GM12878 (cell line): ENCODE measurements around the gene VSIG10. TPM values are rescaled to one million over a fixed set of nuclear protein-coding genes. Genes with fewer than 3 reads are reported as not detected.
A peak's percentile ranks its signal among the peaks of the same experiment; 100 is the strongest.

Experiments
- ATAC-seq: fragments of 200-7000 bp; cut with Tn5 transposase; 3 replicates; pipeline ENCODE4 v1.9.1; 2020; ENCODE audit warnings: mild to moderate bottlenecking, moderate library complexity
- BruUV-seq: library from RNA; stranded (reverse); fragments of 400-500 nt; replicated peaks from 2 replicates; lab custom pipeline; 2021; lab: Mats Ljungman, UMichigan
- CTCF ChIA-PET: fragments of 300-600 bp; sonication (Branson Sonifier 250); formaldehyde crosslinking; extraction: SDS; loops from one replicate; lab custom pipeline; 2021; ENCODE audit warnings: inconsistent platforms; lab: Yijun Ruan, JAX
- POLR2A ChIA-PET: fragments of 350-600 bp; formaldehyde crosslinking; extraction: SDS; loops from one replicate; lab custom pipeline; 2021; ENCODE audit warnings: inconsistent platforms; lab: Charles Lee
- RAD21 ChIA-PET: fragments of 300-600 bp; sonication (Branson Sonifier 250); formaldehyde crosslinking; loops from one replicate; lab custom pipeline; 2023; ENCODE audit warnings: antibody characterized with exemption; ENCODE audit not compliant: unreplicated experiment; lab: Charles Lee
- SMC1A ChIA-PET: fragments of 300-600 bp; sonication (Branson Sonifier 250); formaldehyde crosslinking; loops from one replicate; lab custom pipeline; 2023; ENCODE audit not compliant: unreplicated experiment, uncharacterized antibody; lab: Charles Lee
- DNase-seq: peaks from one replicate; pipeline ENCODE4 v3.0.0-alpha.2; 2011; ENCODE audit warnings: low read depth, low spot score
- FAIRE-seq: peaks from 3 replicates; lab custom pipeline; 2011; peaks lifted over from hg19 to GRCh38; lab: Jason Lieb, UNC
- H2AFZ ChIP-seq: 2 replicates; pipeline ENCODE4 v1.6.0; 2011; ENCODE audit warnings: low read depth, low read length, control low read depth; ENCODE audit not compliant: control insufficient read depth
- H3K27ac ChIP-seq: 2 replicates; pipeline ENCODE4 v1.5.1; 2011; ENCODE audit warnings: control low read depth; ENCODE audit not compliant: control insufficient read depth, insufficient read depth
- H3K27me3 ChIP-seq, 2 experiments: replicated peaks in 1 of 2; 2 replicates each; pipeline versions ENCODE4 v1.6.0 to v1.6.1; 2011; ENCODE audit warnings: low read length in 1 of 2; ENCODE audit not compliant: control insufficient read depth in 2 of 2, insufficient read depth in 2 of 2
- H3K36me3 ChIP-seq, 2 experiments: 2 replicates each; pipeline ENCODE4 v1.5.1; 2011; ENCODE audit warnings: low read length in 1 of 2; ENCODE audit not compliant: control insufficient read depth in 2 of 2, insufficient read depth in 2 of 2
- H3K4me1 ChIP-seq: 2 replicates; pipeline ENCODE4 v1.6.1; 2011; ENCODE audit warnings: mild to moderate bottlenecking, low read length, moderate library complexity, mixed read lengths; ENCODE audit not compliant: control insufficient read depth, insufficient read depth
- H3K4me2 ChIP-seq: 2 replicates; pipeline ENCODE4 v1.6.0; 2011; ENCODE audit warnings: control low read depth; ENCODE audit not compliant: control insufficient read depth, insufficient read depth
- H3K4me3 ChIP-seq: fragments of 200-600 bp; sonication (generic); 2 replicates; pipeline ENCODE4 v1.5.1; 2016
- H3K79me2 ChIP-seq: 2 replicates; pipeline ENCODE4 v1.6.0; 2011; ENCODE audit warnings: low read length; ENCODE audit not compliant: control insufficient read depth, insufficient read depth
- H3K9ac ChIP-seq: 2 replicates; pipeline ENCODE4 v1.8.0; 2011; ENCODE audit warnings: low read length, control low read depth, mixed read lengths; ENCODE audit not compliant: control insufficient read depth, insufficient read depth
- H3K9me3 ChIP-seq: replicated peaks from 3 replicates; pipeline ENCODE4 v1.5.1; 2011; ENCODE audit warnings: mild to moderate bottlenecking, low read length; ENCODE audit not compliant: control insufficient read depth, insufficient read depth
- H4K20me1 ChIP-seq: 2 replicates; pipeline ENCODE4 v1.6.0; 2011; ENCODE audit not compliant: control insufficient read depth, insufficient read depth
- ATF7 ChIP-seq: fragments of 450-650 bp; IDR thresholded peaks from 2 replicates; pipeline ENCODE4 v1.6.1; 2016; ENCODE audit warnings: low read depth, mild to moderate bottlenecking
- CEBPB ChIP-seq, 2 experiments: fragments of 150-350 bp in 1 of 2; IDR thresholded peaks; 2 replicates each; pipeline ENCODE4 v1.6.1; 2012 to 2014; ENCODE audit warnings: low read depth in 2 of 2, low read length in 2 of 2, borderline replicate concordance in 1 of 2, inconsistent platforms in 1 of 2
- FOXM1 ChIP-seq: IDR thresholded peaks from 2 replicates; pipeline ENCODE4 v1.6.1; 2012; ENCODE audit warnings: low read depth, mild to moderate bottlenecking, inconsistent platforms, low read length, moderate library complexity
- JUNB ChIP-seq: IDR thresholded peaks from 2 replicates; pipeline ENCODE4 v1.6.1; 2016; ENCODE audit warnings: antibody characterized with exemption, mild to moderate bottlenecking
- MEF2B ChIP-seq: fragments of 450-650 bp; IDR thresholded peaks from 2 replicates; pipeline ENCODE4 v1.6.1; 2018; ENCODE audit warnings: mild to moderate bottlenecking, moderate library complexity; ENCODE audit not compliant: partially characterized antibody, poor library complexity, severe bottlenecking
- MTA2 ChIP-seq: fragments of 450-650 bp; IDR thresholded peaks from 2 replicates; pipeline ENCODE4 v1.6.1; 2016; ENCODE audit warnings: low read depth, mild to moderate bottlenecking, moderate library complexity
- MXI1 ChIP-seq: fragments of 150-350 bp; IDR thresholded peaks from 2 replicates; pipeline ENCODE4 v1.6.1; 2011; ENCODE audit warnings: low read depth, mild to moderate bottlenecking, inconsistent platforms, low read length, improper control_type of control experiment
- RAD21 ChIP-seq: IDR thresholded peaks from 2 replicates; pipeline ENCODE4 v1.6.1; 2011; ENCODE audit warnings: mild to moderate bottlenecking, low read depth, low read length, moderate library complexity; ENCODE audit not compliant: insufficient read depth
- SMAD5 ChIP-seq: IDR thresholded peaks from 2 replicates; pipeline ENCODE4 v1.6.1; 2016; ENCODE audit warnings: antibody characterized with exemption, low read depth
- SMC3 ChIP-seq: IDR thresholded peaks from 2 replicates; pipeline ENCODE4 v1.6.1; 2011; ENCODE audit warnings: low read length, improper control_type of control experiment, borderline replicate concordance
- WGBS: methylation state at CpG from one replicate; pipeline ENCODE4 v1.1.6; 2016; ENCODE audit warnings: low lambda C conversion rate; ENCODE audit not compliant: insufficient replicate concordance, insufficient coverage; ENCODE audit errors: missing lambda C conversion rate; 5-methylcytosine and 5-hydroxymethylcytosine counted together
- in situ Hi-C: fragments of 300-500 bp; cut with MboI; formaldehyde crosslinking; loops from 9 replicates; pipeline ENCODE4 v1.14.3; 2018; ENCODE audit warnings: mixed read lengths
- intact Hi-C: fragments of 100-400 bp; cut with micrococcal nuclease; formaldehyde crosslinking; loops from one replicate; pipeline ENCODE4 v1.14.2; 2022; ENCODE audit not compliant: unreplicated experiment
- polyA plus RNA-seq, 11 experiments: library from polyadenylated mRNA; depleted of rRNA in 4 of 11; unstranded in 6 of 11; stranded (reverse) in 5 of 11; fragments of >200 nt; fragmentation: Nextera tagmentation in 4 of 11; fragmentation: Illumina TruSeq in 1 of 11; extraction: Ambion mirVana in 4 of 11; extraction: Trizol in 1 of 11; gene quantifications; 1 replicate in 1 of 11; 2 replicates in 10 of 11; pipeline versions ENCODE4 v1.2.1 to v1.2.3, GENCODE V29; 2011 to 2016; ENCODE audit warnings: inconsistent platforms in 2 of 11, missing spikeins in 2 of 11, low read depth in 1 of 11
- total RNA-seq, 4 experiments: library from RNA; depleted of rRNA in 3 of 4; stranded (reverse); fragments of >200 nt in 3 of 4; fragmentation: Illumina TruSeq in 1 of 4; extraction: Trizol in 1 of 4; gene quantifications; 2 replicates each; pipeline versions ENCODE4 v1.2.1 to v1.2.3, GENCODE V29; 2013 to 2021
- TF ChIP-seq, protein P1 (sequence below), 3 experiments: IDR thresholded peaks in 2 of 3; conservative IDR thresholded peaks in 1 of 3; 2 replicates each; pipeline ENCODE4 v1.5.1; 2011; ENCODE audit warnings: low read depth in 3 of 3, low read length in 3 of 3, mild to moderate bottlenecking in 3 of 3, control low read depth in 2 of 3, moderate library complexity in 2 of 3, inconsistent platforms in 1 of 3, mixed read lengths in 1 of 3; ENCODE audit not compliant: control insufficient read depth in 2 of 3, insufficient read depth in 1 of 3; ENCODE audit errors: extremely low read depth in 1 of 3
- TF ChIP-seq, protein P2 (sequence below): fragments of 450-650 bp; IDR thresholded peaks from 2 replicates; pipeline ENCODE4 v1.6.1; 2017; ENCODE audit warnings: mild to moderate bottlenecking, moderate library complexity

VSIG10 gene
- total and polyA plus RNA-seq, 10 of the 15 experiments (the other 5 are each of a cell fraction or from before 2014, with no cell fraction given), result 3.4 to 10.2 (median 5.8) TPM

DNA sequence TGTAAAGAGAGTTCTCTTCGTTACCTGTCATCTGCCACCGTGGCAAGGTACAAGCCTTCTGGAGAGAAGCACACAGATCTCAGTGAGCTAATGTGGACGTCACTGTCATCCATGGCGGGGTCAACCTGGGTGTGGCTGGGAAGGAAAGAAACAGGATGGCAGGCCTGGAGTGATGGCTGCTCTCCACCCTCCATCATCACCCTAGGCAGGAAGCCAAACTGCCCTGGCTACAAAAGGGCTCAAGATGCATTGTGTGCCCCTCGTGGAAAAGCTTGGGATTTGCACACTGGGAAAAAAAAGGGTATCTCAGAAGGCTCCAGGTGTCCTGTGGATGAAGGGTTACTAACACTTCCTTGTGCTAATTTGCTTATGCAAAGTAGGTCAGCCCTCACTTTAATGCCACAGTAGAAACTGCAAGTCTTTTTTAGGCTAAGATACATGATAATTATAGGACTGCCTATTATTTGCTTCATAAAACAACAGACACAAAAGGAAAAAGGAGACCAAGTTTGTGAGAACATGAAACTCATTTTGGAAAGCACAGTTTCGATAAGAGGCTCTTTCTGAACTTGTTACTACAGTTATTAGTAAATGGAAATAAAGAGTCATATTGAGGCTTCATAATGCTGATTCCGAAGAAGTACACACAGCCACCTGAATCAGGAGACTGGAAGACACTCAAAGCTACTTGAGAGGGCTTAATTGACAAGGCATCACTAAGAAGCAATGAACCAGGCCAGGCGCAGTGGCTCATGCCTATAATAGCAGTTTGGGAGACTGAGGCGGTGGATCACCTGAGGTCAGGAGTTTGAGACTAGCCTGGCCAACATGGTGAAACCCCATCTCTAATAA is 68.4 kb downstream of the VSIG10 start (continued):
- TF ChIP-seq MXI1 (no peak), MEF2B (peak; percentile 84), FOXM1 (peak; percentile 88; the same call in 1 of the 2 replicates), SMAD5 (no peak; the same call in 1 of the 2 replicates), JUNB (peak; percentile 90), ATF7 (peak; percentile 86), MTA2 (peak; percentile 88)
- TF ChIP-seq, all 136 proteins: peak for 35

- FAIRE-seq, result peak; percentile 31
- peaks cover 29% of the 10 kb centered on the region for H3K4me1 ChIP-seq
- peaks cover 16 to 50% of the 10 kb centered on the region in 2 experiments for H3K36me3 ChIP-seq
- no peak overlapping the region for H2AFZ ChIP-seq
- ATAC-seq, result peak; percentile 27
- no peak for DNase-seq
- BruUV-seq, result no TSS peak
- intact Hi-C loops (loop anchor here (2.0 kb wide), 1 partner anchor 160 kb away; no protein-coding TSS in a partner anchor), in situ Hi-C loops (no loop called here)
- no peak overlapping the region for H3K9ac ChIP-seq
- WGBS, result 91% methylated on average over 5 of the region's 5 CpGs
- H3K4me2 ChIP-seq, result peak overlapping the region; percentile 6
- no peaks in the 10 kb centered on the region for H3K27me3 ChIP-seq
- peaks cover 6% of the 10 kb centered on the region; the same call in 2 of the 3 replicates for H3K9me3 ChIP-seq
- no peak overlapping the region for H3K4me3 ChIP-seq
- CTCF ChIA-PET, result interaction anchor here (0.7 to 7.5 kb wide), 17 partner anchors 11 to 184 kb away, joined by 3 to 111 read pairs (median 5); partner anchors contain the start of gene RFC5
- TF ChIP-seq RAD21 (peak; percentile 28; the same call in 1 of the 2 replicates), CEBPB (IDR thresholded peaks at IDR 0.05; ENCODE audit: borderline replicate concordance in 1 of 2, low read depth in 2 of 2, low read length in 2 of 2) (no peak), SMC3 (peak; percentile 24; the same call in 1 of the 2 replicates)
- TF ChIP-seq, protein P1, sequence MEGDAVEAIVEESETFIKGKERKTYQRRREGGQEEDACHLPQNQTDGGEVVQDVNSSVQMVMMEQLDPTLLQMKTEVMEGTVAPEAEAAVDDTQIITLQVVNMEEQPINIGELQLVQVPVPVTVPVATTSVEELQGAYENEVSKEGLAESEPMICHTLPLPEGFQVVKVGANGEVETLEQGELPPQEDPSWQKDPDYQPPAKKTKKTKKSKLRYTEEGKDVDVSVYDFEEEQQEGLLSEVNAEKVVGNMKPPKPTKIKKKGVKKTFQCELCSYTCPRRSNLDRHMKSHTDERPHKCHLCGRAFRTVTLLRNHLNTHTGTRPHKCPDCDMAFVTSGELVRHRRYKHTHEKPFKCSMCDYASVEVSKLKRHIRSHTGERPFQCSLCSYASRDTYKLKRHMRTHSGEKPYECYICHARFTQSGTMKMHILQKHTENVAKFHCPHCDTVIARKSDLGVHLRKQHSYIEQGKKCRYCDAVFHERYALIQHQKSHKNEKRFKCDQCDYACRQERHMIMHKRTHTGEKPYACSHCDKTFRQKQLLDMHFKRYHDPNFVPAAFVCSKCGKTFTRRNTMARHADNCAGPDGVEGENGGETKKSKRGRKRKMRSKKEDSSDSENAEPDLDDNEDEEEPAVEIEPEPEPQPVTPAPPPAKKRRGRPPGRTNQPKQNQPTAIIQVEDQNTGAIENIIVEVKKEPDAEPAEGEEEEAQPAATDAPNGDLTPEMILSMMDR (IDR thresholded peaks at IDR 0.05 in 2 of 3, conservative IDR thresholded peaks at IDR 0.05 in 1 of 3; ENCODE audit: control insufficient read depth in 2 of 3, extremely low read depth in 1 of 3, insufficient read depth in 1 of 3, low read depth in 3 of 3, low read length in 3 of 3), result peak in 1 of 3 experiments; percentile 36; a peak in 2 of 6 replicates
- TF ChIP-seq, protein P2, sequence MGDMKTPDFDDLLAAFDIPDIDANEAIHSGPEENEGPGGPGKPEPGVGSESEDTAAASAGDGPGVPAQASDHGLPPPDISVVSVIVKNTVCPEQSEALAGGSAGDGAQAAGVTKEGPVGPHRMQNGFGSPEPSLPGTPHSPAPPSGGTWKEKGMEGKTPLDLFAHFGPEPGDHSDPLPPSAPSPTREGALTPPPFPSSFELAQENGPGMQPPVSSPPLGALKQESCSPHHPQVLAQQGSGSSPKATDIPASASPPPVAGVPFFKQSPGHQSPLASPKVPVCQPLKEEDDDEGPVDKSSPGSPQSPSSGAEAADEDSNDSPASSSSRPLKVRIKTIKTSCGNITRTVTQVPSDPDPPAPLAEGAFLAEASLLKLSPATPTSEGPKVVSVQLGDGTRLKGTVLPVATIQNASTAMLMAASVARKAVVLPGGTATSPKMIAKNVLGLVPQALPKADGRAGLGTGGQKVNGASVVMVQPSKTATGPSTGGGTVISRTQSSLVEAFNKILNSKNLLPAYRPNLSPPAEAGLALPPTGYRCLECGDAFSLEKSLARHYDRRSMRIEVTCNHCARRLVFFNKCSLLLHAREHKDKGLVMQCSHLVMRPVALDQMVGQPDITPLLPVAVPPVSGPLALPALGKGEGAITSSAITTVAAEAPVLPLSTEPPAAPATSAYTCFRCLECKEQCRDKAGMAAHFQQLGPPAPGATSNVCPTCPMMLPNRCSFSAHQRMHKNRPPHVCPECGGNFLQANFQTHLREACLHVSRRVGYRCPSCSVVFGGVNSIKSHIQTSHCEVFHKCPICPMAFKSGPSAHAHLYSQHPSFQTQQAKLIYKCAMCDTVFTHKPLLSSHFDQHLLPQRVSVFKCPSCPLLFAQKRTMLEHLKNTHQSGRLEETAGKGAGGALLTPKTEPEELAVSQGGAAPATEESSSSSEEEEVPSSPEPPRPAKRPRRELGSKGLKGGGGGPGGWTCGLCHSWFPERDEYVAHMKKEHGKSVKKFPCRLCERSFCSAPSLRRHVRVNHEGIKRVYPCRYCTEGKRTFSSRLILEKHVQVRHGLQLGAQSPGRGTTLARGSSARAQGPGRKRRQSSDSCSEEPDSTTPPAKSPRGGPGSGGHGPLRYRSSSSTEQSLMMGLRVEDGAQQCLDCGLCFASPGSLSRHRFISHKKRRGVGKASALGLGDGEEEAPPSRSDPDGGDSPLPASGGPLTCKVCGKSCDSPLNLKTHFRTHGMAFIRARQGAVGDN, result no peak
- TF ChIP-seq, all 136 proteins: peak for 3
- ChIA-PET SMC1A (interaction anchor here (0.7 to 5.4 kb wide), 8 partner anchors 14 to 185 kb away, joined by 3 to 64 read pairs (median 4); partner anchors contain the start of gene RFC5), POLR2A (interaction anchor here (1.3 to 2.2 kb wide), 4 partner anchors 11 to 160 kb away, joined by 3 to 6 read pairs (median 5); no protein-coding TSS in a partner anchor), RAD21 (interaction anchor here (0.6 to 2.7 kb wide), 8 partner anchors 21 to 177 kb away, joined by 3 to 24 read pairs (median 7); no protein-coding TSS in a partner anchor)
- no peaks in the 10 kb centered on the region for H4K20me1 ChIP-seq
- H3K27ac ChIP-seq, result peak overlapping the region; percentile 75
- no peaks in the 10 kb centered on the region for H3K79me2 ChIP-seq
Observed at GRCh38 chr12:118034429-118035189, 69.2 kb downstream of the VSIG10 start.
